ENCODE data around the gene MSH3.
A peak's percentile ranks its signal among the peaks of the same experiment; 100 is the strongest.
"Not testable (repeated sequence)": the region's sequence is repeated elsewhere in the genome, so short reads cannot be mapped to it uniquely, and the experiment has no call there.

The MSH3 gene

GRCh38 chr5:80656425-80656824 lies 2.0 kb downstream of the MSH3 start:
- no peak for DNase-seq
- no peaks in the 10 kb centered on the region; the same call in 1 of the 2 replicates for H3K36me3 ChIP-seq (replicated peaks; ENCODE audit: insufficient read depth, low read length)
- peaks cover 13% of the 10 kb centered on the region for H3F3A ChIP-seq (ENCODE audit: insufficient read depth, low read length)
- peak overlapping the region; percentile 80; the same call in 1 of the 2 replicates for H3K4me2 ChIP-seq (ENCODE audit: low read depth, low read length)
- no peak overlapping the region for H3K4me3 ChIP-seq (ENCODE audit: low read length)
- no peaks in the 10 kb centered on the region for H3K27me3 ChIP-seq (replicated peaks; ENCODE audit: insufficient read depth, low read length)
- peaks cover 7% of the 10 kb centered on the region; the same call in 1 of the 2 replicates for H3K4me1 ChIP-seq (ENCODE audit: low read length)
- no peaks in the 10 kb centered on the region for H4K20me1 ChIP-seq (ENCODE audit: insufficient read depth, low read length)
- H3K9me3 ChIP-seq (replicated peaks; ENCODE audit: insufficient read depth, low read length): no peaks in the 10 kb centered on the region
- no peak overlapping the region for H3K27ac ChIP-seq (ENCODE audit: low read length)
- H3K9ac ChIP-seq (ENCODE audit: low read length): 0 out of 2 replicates have a peak overlapping the region, but pooled peaks have one; percentile 63
- no peaks in the 10 kb centered on the region for H3K9me2 ChIP-seq (replicated peaks; ENCODE audit: insufficient read depth, low read length)
- H3K79me2 ChIP-seq (ENCODE audit: low read length): peaks cover 37% of the 10 kb centered on the region
- no peak overlapping the region for H2AFZ ChIP-seq (ENCODE audit: low read length)
- TF ChIP-seq CTCF (IDR thresholded peaks at IDR 0.05; ENCODE audit: low read length) (0 out of 2 replicates have a peak, but pooled peaks have one; percentile 10), EZH2 (optimal IDR thresholded peaks at IDR 0.05; ENCODE audit: low read depth, low read length) (no peak), EZH2phosphoT487 (IDR thresholded peaks at IDR 0.05; ENCODE audit: low read length) (no peak)

GRCh38 chr5:80659106-80659505 lies 4.7 kb downstream of the MSH3 start:
- no peak overlapping the region for H3K4me3 ChIP-seq (ENCODE audit: low read length)
- H3K27me3 ChIP-seq (replicated peaks; ENCODE audit: insufficient read depth, low read length): no peaks in the 10 kb centered on the region
- DNase-seq: no peak
- peaks cover 27% of the 10 kb centered on the region for H3K79me2 ChIP-seq (ENCODE audit: low read length)
- no peaks in the 10 kb centered on the region for H3K9me2 ChIP-seq (replicated peaks; ENCODE audit: insufficient read depth, low read length)
- TF ChIP-seq CTCF (IDR thresholded peaks at IDR 0.05; ENCODE audit: low read length): no peak
- TF ChIP-seq EZH2phosphoT487 (IDR thresholded peaks at IDR 0.05; ENCODE audit: low read length): no peak
- TF ChIP-seq EZH2 (optimal IDR thresholded peaks at IDR 0.05; ENCODE audit: low read depth, low read length): no peak
- no peak overlapping the region for H3K4me2 ChIP-seq (ENCODE audit: low read depth, low read length)
- no peaks in the 10 kb centered on the region for H3K9me3 ChIP-seq (replicated peaks; ENCODE audit: insufficient read depth, low read length)
- no peaks in the 10 kb centered on the region for H4K20me1 ChIP-seq (ENCODE audit: insufficient read depth, low read length)
- no peak overlapping the region for H2AFZ ChIP-seq (ENCODE audit: low read length)
- H3K36me3 ChIP-seq (replicated peaks; ENCODE audit: insufficient read depth, low read length): no peaks in the 10 kb centered on the region; the same call in 1 of the 2 replicates
- H3K4me1 ChIP-seq (ENCODE audit: low read length): peaks cover 7% of the 10 kb centered on the region; the same call in 1 of the 2 replicates
- no peak overlapping the region for H3K9ac ChIP-seq (ENCODE audit: low read length)
- no peak overlapping the region for H3K27ac ChIP-seq (ENCODE audit: low read length)
- peaks cover 7% of the 10 kb centered on the region; the same call in 1 of the 2 replicates for H3F3A ChIP-seq (ENCODE audit: insufficient read depth, low read length)

GRCh38 chr5:80660661-80661060 lies 6.2 kb downstream of the MSH3 start:
- H3F3A ChIP-seq (ENCODE audit: insufficient read depth, low read length); H3K9ac ChIP-seq (ENCODE audit: low read length); H3K4me1 ChIP-seq (ENCODE audit: low read length); H3K4me2 ChIP-seq (ENCODE audit: low read depth, low read length); H3K9me3 ChIP-seq (replicated peaks; ENCODE audit: insufficient read depth, low read length); H2AFZ ChIP-seq (ENCODE audit: low read length); H3K27me3 ChIP-seq (replicated peaks; ENCODE audit: insufficient read depth, low read length); H3K36me3 ChIP-seq (replicated peaks; ENCODE audit: insufficient read depth, low read length); H3K27ac ChIP-seq (ENCODE audit: low read length); DNase-seq; H4K20me1 ChIP-seq (ENCODE audit: insufficient read depth, low read length); H3K9me2 ChIP-seq (replicated peaks; ENCODE audit: insufficient read depth, low read length); H3K4me3 ChIP-seq (ENCODE audit: low read length): not testable (repeated sequence)
- H3K79me2 ChIP-seq (ENCODE audit: low read length): peaks cover 21% of the 10 kb centered on the region

- Histone ChIP-seq H3K9ac (ENCODE audit: low read length) (no peak overlapping the region), H3K27ac (ENCODE audit: low read length) (no peak overlapping the region), H3K4me3 (ENCODE audit: low read length) (no peak overlapping the region), H3K27me3 (replicated peaks; ENCODE audit: insufficient read depth, low read length) (no peaks in the 10 kb centered on the region), H3F3A (ENCODE audit: insufficient read depth, low read length) (no peaks in the 10 kb centered on the region), H3K36me3 (replicated peaks; ENCODE audit: insufficient read depth, low read length) (peaks cover 11% of the 10 kb centered on the region; the same call in 1 of the 2 replicates), H4K20me1 (ENCODE audit: insufficient read depth, low read length) (no peaks in the 10 kb centered on the region), H3K4me1 (ENCODE audit: low read length) (no peaks in the 10 kb centered on the region), H2AFZ (ENCODE audit: low read length) (no peak overlapping the region), H3K4me2 (ENCODE audit: low read depth, low read length) (no peak overlapping the region), H3K9me2 (replicated peaks; ENCODE audit: insufficient read depth, low read length) (no peaks in the 10 kb centered on the region), H3K79me2 (ENCODE audit: low read length) (peaks cover 10% of the 10 kb centered on the region; the same call in 1 of the 2 replicates), H3K9me3 (replicated peaks; ENCODE audit: insufficient read depth, low read length) (no peaks in the 10 kb centered on the region)
- no peak for TF ChIP-seq CTCF (IDR thresholded peaks at IDR 0.05; ENCODE audit: low read length)
- no peak for TF ChIP-seq EZH2 (optimal IDR thresholded peaks at IDR 0.05; ENCODE audit: low read depth, low read length)
- TF ChIP-seq EZH2phosphoT487 (IDR thresholded peaks at IDR 0.05; ENCODE audit: low read length): no peak
- no peak for DNase-seq
Observed at GRCh38 chr5:80662108-80662507, 7.7 kb downstream of the MSH3 start.
